PC-3 (cell line): ENCODE results near the gene ADCY9. TPM values are rescaled to one million over a fixed set of nuclear protein-coding genes. Genes with fewer than 3 reads are reported as not detected.
"Not testable (repeated sequence)": the region's sequence is repeated elsewhere in the genome, so short reads cannot be mapped to it uniquely, and the experiment has no call there.

Source experiments
- ATAC-seq: fragments of 200-7000 bp; cut with Tn5 transposase; 2 replicates; pipeline ENCODE4 v1.9.1; 2020; ENCODE audit warnings: mild to moderate bottlenecking, moderate library complexity
- BruUV-seq: library from RNA; stranded (reverse); fragments of 400-500 nt; replicated peaks from 2 replicates; lab custom pipeline; 2021; lab: Mats Ljungman, UMichigan
- CTCF ChIA-PET: fragments of 300-600 bp; sonication (Branson Sonifier 250); formaldehyde crosslinking; loops from one replicate; lab custom pipeline; 2022; ENCODE audit warnings: antibody characterized with exemption; lab: Charles Lee
- POLR2A ChIA-PET: fragments of 300-600 bp; sonication (Branson Sonifier 250); formaldehyde crosslinking; loops from one replicate; lab custom pipeline; 2022; ENCODE audit warnings: antibody characterized with exemption; ENCODE audit not compliant: unreplicated experiment; lab: Charles Lee
- DNase-seq: peaks from one replicate; pipeline ENCODE4 v3.0.0-alpha.2; 2015
- H2AFZ ChIP-seq: fragments of 300-600 bp; sonication (generic); 2 replicates; pipeline ENCODE4 v1.6.0; 2016; ENCODE audit warnings: antibody characterized with exemption, low read length
- H3F3A ChIP-seq: fragments of 300-600 bp; sonication (generic); one replicate; pipeline ENCODE4 v1.6.0; 2017; ENCODE audit warnings: antibody characterized with exemption, low read length, control low read depth, mild to moderate bottlenecking; ENCODE audit not compliant: unreplicated experiment
- H3K27ac ChIP-seq: fragments of 300-600 bp; sonication (generic); 2 replicates; pipeline ENCODE4 v1.5.1; 2016; ENCODE audit warnings: mild to moderate bottlenecking, low read length
- H3K27me3 ChIP-seq: fragments of 300-600 bp; sonication (generic); 2 replicates; pipeline ENCODE4 v1.6.1; 2016; ENCODE audit warnings: low read length, mixed read lengths
- H3K36me3 ChIP-seq: fragments of 300-600 bp; sonication (generic); 2 replicates; pipeline ENCODE4 v1.6.1; 2016; ENCODE audit warnings: low read depth, mixed run types, low read length, mixed read lengths
- H3K4me1 ChIP-seq: fragments of 300-600 bp; sonication (generic); 2 replicates; pipeline ENCODE4 v1.5.1; 2016; ENCODE audit warnings: low read length; ENCODE audit not compliant: insufficient read depth
- H3K4me2 ChIP-seq: fragments of 300-600 bp; sonication (generic); 2 replicates; pipeline ENCODE4 v1.6.0; 2016; ENCODE audit warnings: low read length
- H3K4me3 ChIP-seq: fragments of 300-600 bp; sonication (generic); 2 replicates; pipeline ENCODE4 v1.5.1; 2016; ENCODE audit warnings: mild to moderate bottlenecking, low read length, mixed read lengths
- H3K79me2 ChIP-seq: fragments of 300-600 bp; sonication (generic); 2 replicates; pipeline ENCODE4 v1.6.1; 2017; ENCODE audit warnings: low read length, mixed read lengths
- H3K9ac ChIP-seq: fragments of 300-600 bp; sonication (generic); 2 replicates; pipeline ENCODE4 v1.6.0; 2016; ENCODE audit warnings: mild to moderate bottlenecking, low read length
- H3K9me2 ChIP-seq: fragments of 300-600 bp; sonication (generic); replicated peaks from 2 replicates; pipeline ENCODE4 v1.6.1; 2016; ENCODE audit warnings: mixed run types, low read length, mixed read lengths
- H3K9me3 ChIP-seq: fragments of 300-600 bp; sonication (generic); 2 replicates; pipeline ENCODE4 v1.6.1; 2016; ENCODE audit warnings: low read length, mixed read lengths
- H4K20me1 ChIP-seq: fragments of 300-600 bp; sonication (generic); 2 replicates; pipeline ENCODE4 v1.6.1; 2016; ENCODE audit warnings: low read length, mixed read lengths
- EZH2 ChIP-seq: fragments of 300-600 bp; sonication (generic); IDR thresholded peaks from one replicate; pipeline ENCODE4 v1.6.1; 2017; ENCODE audit warnings: antibody characterized with exemption, mild to moderate bottlenecking, low read length; ENCODE audit not compliant: unreplicated experiment
- EZH2phosphoT487 ChIP-seq: fragments of 300-600 bp; sonication (generic); IDR thresholded peaks from 2 replicates; pipeline ENCODE4 v1.6.1; 2018; ENCODE audit warnings: mild to moderate bottlenecking, antibody characterized with exemption, low read length, borderline replicate concordance
- intact Hi-C: fragments of 100-400 bp; cut with micrococcal nuclease; formaldehyde crosslinking; loops from 2 replicates; pipeline ENCODE4 v1.9.0; 2023
- total RNA-seq: library from RNA; depleted of rRNA; stranded (reverse); fragments of >200 nt; gene quantifications from 2 replicates; pipeline ENCODE4 v1.2.3, GENCODE V29; 2014
- TF ChIP-seq, protein P1 (sequence below): fragments of 300-600 bp; sonication (generic); conservative IDR thresholded peaks from 2 replicates; pipeline ENCODE4 v1.5.1; 2017; ENCODE audit warnings: antibody characterized with exemption, low read depth, mild to moderate bottlenecking, low read length

The ADCY9 gene
- total RNA-seq, 1 experiment from 2014 or later = 6.2 TPM

DNA sequence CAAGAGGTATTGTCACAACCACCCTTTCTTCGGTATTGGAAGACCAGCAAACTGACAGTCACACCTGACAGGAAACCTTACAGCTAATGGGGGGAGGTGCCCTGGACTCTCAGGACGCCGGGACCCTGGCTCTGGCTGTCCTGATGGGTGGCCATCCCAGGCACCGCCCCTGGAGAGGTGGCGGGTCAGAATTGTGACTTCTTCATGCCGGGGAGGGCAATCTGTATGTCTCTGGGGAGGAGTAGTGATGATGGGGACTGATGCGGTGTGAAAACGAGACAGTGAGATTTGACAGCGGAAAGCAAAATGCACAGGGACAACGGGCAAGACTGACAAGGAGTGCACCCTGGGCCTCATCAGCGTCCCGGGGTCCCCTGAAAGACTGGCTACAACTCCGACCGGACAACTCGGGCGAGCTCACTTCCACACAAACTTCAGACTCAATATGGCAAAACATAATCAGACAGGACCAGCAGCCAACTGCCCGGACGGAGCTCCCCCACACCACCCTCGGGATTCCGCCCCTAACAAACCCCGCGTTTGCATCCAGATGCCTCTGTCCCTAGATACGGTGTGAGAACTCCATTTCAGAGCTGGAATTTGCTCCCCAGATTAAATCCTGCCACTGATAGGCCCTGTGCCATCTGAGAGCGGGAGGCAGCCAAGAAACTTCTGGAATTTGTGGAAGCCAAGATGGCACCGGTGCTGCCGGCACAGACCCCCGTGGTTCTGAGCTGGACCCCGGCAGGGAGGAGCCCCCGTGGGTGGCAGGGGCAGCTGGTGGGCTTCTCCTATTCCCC is 152.2 kb downstream of the ADCY9 start:
- intact Hi-C loops = no loop called here
- H3K79me2 ChIP-seq = no peaks in the 10 kb centered on the region
- no peak overlapping the region for H3K4me3 ChIP-seq
- no peak overlapping the region for H3K27ac ChIP-seq
- TF ChIP-seq EZH2 (no peak), EZH2phosphoT487 (no peak)
- TF ChIP-seq, protein P1, sequence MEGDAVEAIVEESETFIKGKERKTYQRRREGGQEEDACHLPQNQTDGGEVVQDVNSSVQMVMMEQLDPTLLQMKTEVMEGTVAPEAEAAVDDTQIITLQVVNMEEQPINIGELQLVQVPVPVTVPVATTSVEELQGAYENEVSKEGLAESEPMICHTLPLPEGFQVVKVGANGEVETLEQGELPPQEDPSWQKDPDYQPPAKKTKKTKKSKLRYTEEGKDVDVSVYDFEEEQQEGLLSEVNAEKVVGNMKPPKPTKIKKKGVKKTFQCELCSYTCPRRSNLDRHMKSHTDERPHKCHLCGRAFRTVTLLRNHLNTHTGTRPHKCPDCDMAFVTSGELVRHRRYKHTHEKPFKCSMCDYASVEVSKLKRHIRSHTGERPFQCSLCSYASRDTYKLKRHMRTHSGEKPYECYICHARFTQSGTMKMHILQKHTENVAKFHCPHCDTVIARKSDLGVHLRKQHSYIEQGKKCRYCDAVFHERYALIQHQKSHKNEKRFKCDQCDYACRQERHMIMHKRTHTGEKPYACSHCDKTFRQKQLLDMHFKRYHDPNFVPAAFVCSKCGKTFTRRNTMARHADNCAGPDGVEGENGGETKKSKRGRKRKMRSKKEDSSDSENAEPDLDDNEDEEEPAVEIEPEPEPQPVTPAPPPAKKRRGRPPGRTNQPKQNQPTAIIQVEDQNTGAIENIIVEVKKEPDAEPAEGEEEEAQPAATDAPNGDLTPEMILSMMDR = no peak
- no peaks in the 10 kb centered on the region for H3K9me2 ChIP-seq
- H3K36me3 ChIP-seq = no peaks in the 10 kb centered on the region
- no peaks in the 10 kb centered on the region for H3K9me3 ChIP-seq
- no peaks in the 10 kb centered on the region for H4K20me1 ChIP-seq
- ATAC-seq = no peak
- no peak for DNase-seq
- BruUV-seq = no TSS peak
- H3K4me2 ChIP-seq = no peak overlapping the region
- no peaks in the 10 kb centered on the region for H3F3A ChIP-seq
- H3K4me1 ChIP-seq = 0 out of 2 replicates have a peak, but pooled peaks cover 5% of the 10 kb centered on the region
- no peak overlapping the region for H3K9ac ChIP-seq
- CTCF ChIA-PET = no interaction called here
- POLR2A ChIA-PET = no interaction called here
- no peak overlapping the region for H2AFZ ChIP-seq
- no peaks in the 10 kb centered on the region for H3K27me3 ChIP-seq

DNA sequence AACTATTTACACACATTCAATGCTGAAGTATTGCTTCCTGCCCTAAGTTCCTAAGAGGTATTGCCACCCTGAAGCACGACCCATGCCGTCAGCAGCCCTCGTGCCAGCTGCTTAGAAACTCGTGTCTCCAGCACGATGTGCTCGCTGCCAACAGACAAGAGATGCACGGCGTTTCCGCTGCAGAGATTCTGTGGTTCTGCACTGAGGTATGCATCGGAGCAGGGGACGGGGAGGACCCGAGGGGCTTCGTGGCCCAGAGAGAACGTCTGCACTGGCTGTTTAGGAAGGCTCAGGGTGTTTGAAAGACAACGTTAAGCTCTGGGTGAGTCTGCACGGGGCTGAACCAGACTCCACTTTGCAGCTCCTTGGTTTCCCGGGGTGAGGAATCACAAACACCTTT is 153.0 kb downstream of the ADCY9 start:
- Histone ChIP-seq H3K27ac (no peak overlapping the region), H3K9me2 (no peaks in the 10 kb centered on the region), H3K4me2 (no peak overlapping the region), H3F3A (no peaks in the 10 kb centered on the region), H3K79me2 (no peaks in the 10 kb centered on the region), H3K36me3 (no peaks in the 10 kb centered on the region), H3K9ac (no peak overlapping the region), H3K27me3 (no peaks in the 10 kb centered on the region), H4K20me1 (no peaks in the 10 kb centered on the region), H3K9me3 (no peaks in the 10 kb centered on the region), H3K4me3 (no peak overlapping the region), H3K4me1 (0 out of 2 replicates have a peak, but pooled peaks cover 5% of the 10 kb centered on the region), H2AFZ (no peak overlapping the region)
- no peak for DNase-seq
- ChIA-PET POLR2A (no interaction called here), CTCF (no interaction called here)
- ATAC-seq = no peak
- BruUV-seq = no TSS peak
- no peak for TF ChIP-seq EZH2phosphoT487
- intact Hi-C loops = no loop called here

DNA sequence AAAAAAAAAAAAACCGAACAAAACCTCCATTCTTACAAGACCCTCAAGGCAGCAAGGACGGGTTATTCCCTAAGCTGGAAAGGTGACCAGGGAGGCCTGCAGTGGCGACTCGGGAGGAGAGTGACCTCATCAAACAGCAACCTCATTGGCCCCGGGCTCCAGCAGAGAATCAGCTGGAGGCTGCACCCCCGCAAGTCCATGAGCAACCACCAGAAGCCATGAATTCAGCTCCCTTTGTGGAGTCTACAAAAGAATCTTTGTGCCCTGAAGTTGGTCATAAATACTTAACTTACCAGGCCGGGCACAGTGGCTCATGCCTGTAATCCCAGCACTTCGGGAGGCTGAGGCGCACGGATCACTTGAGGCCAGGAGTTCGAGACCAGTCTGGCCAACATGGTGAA is 154.8 kb downstream of the ADCY9 start:
- H3K27me3 ChIP-seq = no peaks in the 10 kb centered on the region
- peak overlapping the region; percentile 87 for H3K4me2 ChIP-seq
- ChIA-PET POLR2A (no interaction called here), CTCF (no interaction called here)
- H3K9ac ChIP-seq = peak overlapping the region; percentile 62; the same call in 1 of the 2 replicates
- TF ChIP-seq, protein P1 = no peak
- TF ChIP-seq EZH2phosphoT487 = no peak
- no peak for TF ChIP-seq EZH2
- H3K9me3 ChIP-seq = no peaks in the 10 kb centered on the region
- H4K20me1 ChIP-seq = no peaks in the 10 kb centered on the region
- H3K4me3 ChIP-seq = 0 out of 2 replicates have a peak overlapping the region, but pooled peaks have one; percentile 73
- no peak for ATAC-seq
- no peaks in the 10 kb centered on the region for H3F3A ChIP-seq
- BruUV-seq = no TSS peak
- 0 out of 2 replicates have a peak, but pooled peaks cover 5% of the 10 kb centered on the region for H3K4me1 ChIP-seq
- H3K9me2 ChIP-seq = no peaks in the 10 kb centered on the region
- DNase-seq = peak; percentile 3
- H3K36me3 ChIP-seq = no peaks in the 10 kb centered on the region
- no peaks in the 10 kb centered on the region for H3K79me2 ChIP-seq
- intact Hi-C loops = no loop called here
- no peak overlapping the region for H2AFZ ChIP-seq
- H3K27ac ChIP-seq = peak overlapping the region; percentile 41

DNA sequence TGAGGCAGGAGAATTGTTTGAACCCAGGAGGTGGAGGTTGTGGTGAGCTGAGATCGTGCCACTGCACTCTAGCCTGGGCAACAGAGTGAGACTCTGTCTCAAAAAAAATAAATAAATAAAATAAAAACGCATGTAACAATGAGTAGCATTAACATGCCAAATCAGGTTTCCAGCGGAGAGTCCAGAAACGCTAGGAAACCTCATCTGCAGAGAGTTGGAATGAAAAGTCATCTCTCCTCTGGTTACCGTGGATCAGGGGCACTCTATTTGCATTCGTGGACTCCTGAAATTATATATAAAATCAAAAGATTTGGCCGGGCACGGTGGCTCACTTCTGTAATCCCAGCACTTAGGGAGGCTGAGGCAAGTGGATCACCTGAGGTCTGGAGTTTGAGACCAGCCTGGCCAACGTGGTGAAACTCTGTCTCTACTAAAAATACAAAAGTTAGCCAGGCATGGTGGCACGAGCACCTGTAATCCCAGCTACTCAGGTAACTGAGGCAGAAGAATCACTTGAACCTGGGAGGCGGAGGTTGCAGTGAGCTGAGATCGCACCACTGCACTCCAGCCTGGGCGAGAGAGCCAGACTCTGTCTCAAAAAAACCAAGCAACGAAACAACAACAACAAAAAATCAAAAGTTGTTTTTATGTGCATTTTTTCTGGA is 156.2 kb downstream of the ADCY9 start:
- H3K27me3 ChIP-seq, BruUV-seq, H3K9me3 ChIP-seq, DNase-seq, H3F3A ChIP-seq, H3K4me1 ChIP-seq, H3K9me2 ChIP-seq, CTCF ChIA-PET, H3K36me3 ChIP-seq, H4K20me1 ChIP-seq, POLR2A ChIA-PET, intact Hi-C loops, H3K79me2 ChIP-seq: not testable (repeated sequence)
- Histone ChIP-seq H3K4me2 (peak overlapping the region; percentile 87), H3K27ac (peak overlapping the region; percentile 41), H3K4me3 (peak overlapping the region; percentile 73), H2AFZ (peak overlapping the region; percentile 92), H3K9ac (peak overlapping the region; percentile 62)
- ATAC-seq = peak; percentile 24; the same call in 1 of the 2 replicates
